Panc1 (cell line): ENCODE results near the gene QARS1. TPM values are rescaled to one million over a fixed set of nuclear protein-coding genes. Genes with fewer than 3 reads are reported as not detected.

Experiments used
- ATAC-seq: fragments of 200-7000 bp; cut with Tn5 transposase; 2 replicates; pipeline ENCODE4 v1.9.1; 2020; ENCODE audit warnings: mild to moderate bottlenecking, moderate library complexity
- BruUV-seq: library from RNA; stranded (reverse); fragments of 400-500 nt; replicated peaks from 2 replicates; lab custom pipeline; 2021; lab: Mats Ljungman, UMichigan
- CTCF ChIA-PET: fragments of 300-600 bp; sonication (Branson Sonifier 250); formaldehyde crosslinking; loops from one replicate; lab custom pipeline; 2022; ENCODE audit warnings: antibody characterized with exemption; lab: Charles Lee
- POLR2A ChIA-PET: fragments of 300-600 bp; sonication (Branson Sonifier 250); formaldehyde crosslinking; loops from one replicate; lab custom pipeline; 2022; ENCODE audit warnings: antibody characterized with exemption; lab: Charles Lee
- DNase-seq: peaks from one replicate; pipeline ENCODE4 v3.0.0-alpha.2; 2010; ENCODE audit warnings: low read depth, low spot score
- H3K27ac ChIP-seq: 2 replicates; pipeline ENCODE4 v1.5.1; 2011; ENCODE audit warnings: mild to moderate bottlenecking, low read length, inconsistent platforms
- H3K27me3 ChIP-seq: fragments of 200-500 bp; sonication (Bioruptor generic); 2 replicates; pipeline ENCODE4 v1.6.0; 2014; ENCODE audit warnings: low read length, inconsistent platforms; ENCODE audit not compliant: control insufficient read depth, insufficient read depth
- H3K36me3 ChIP-seq: fragments of 200-500 bp; sonication (Bioruptor generic); 2 replicates; pipeline ENCODE4 v1.5.1; 2014; ENCODE audit warnings: inconsistent platforms, mild to moderate bottlenecking, low read length, moderate library complexity; ENCODE audit not compliant: control insufficient read depth, insufficient read depth
- H3K4me1 ChIP-seq: 2 replicates; pipeline ENCODE4 v1.5.1; 2011; ENCODE audit warnings: inconsistent platforms, mild to moderate bottlenecking, low read length, moderate library complexity; ENCODE audit not compliant: control insufficient read depth, insufficient read depth
- H3K4me3 ChIP-seq, 2 experiments: 2 replicates each; pipeline ENCODE4 v1.5.1; 2011 to 2012; ENCODE audit warnings: low read depth in 2 of 2, low read length in 2 of 2, mild to moderate bottlenecking in 2 of 2, inconsistent platforms in 1 of 2, moderate library complexity in 1 of 2
- H3K9me3 ChIP-seq: fragments of 200-500 bp; sonication (Bioruptor generic); 2 replicates; pipeline ENCODE4 v1.5.1; 2014; ENCODE audit warnings: low read depth, mild to moderate bottlenecking, inconsistent platforms, low read length, moderate library complexity; ENCODE audit not compliant: control insufficient read depth, insufficient read depth
- POLR2AphosphoS5 ChIP-seq: IDR thresholded peaks from 2 replicates; pipeline ENCODE4 v1.6.1; 2012; ENCODE audit warnings: mild to moderate bottlenecking, low read depth, low read length, moderate library complexity
- SIN3A ChIP-seq: IDR thresholded peaks from 2 replicates; pipeline ENCODE4 v1.6.1; 2012; ENCODE audit warnings: low read depth, mild to moderate bottlenecking, low read length, moderate library complexity, borderline replicate concordance; ENCODE audit not compliant: insufficient read depth
- TCF7L2 ChIP-seq: IDR thresholded peaks from 2 replicates; pipeline ENCODE4 v1.6.1; 2011; ENCODE audit warnings: mild to moderate bottlenecking, low read depth, low read length, inconsistent platforms
- in situ Hi-C: cut with HindIII; loops from 2 replicates; pipeline ENCODE4 v1.10.0; 2016; ENCODE audit warnings: low sequenced_read_pairs, low pct_unique_long_range_greater_than_20kb
- intact Hi-C: fragments of 100-400 bp; cut with micrococcal nuclease; formaldehyde crosslinking; loops from one replicate; pipeline ENCODE4 v1.10.0; 2022; ENCODE audit not compliant: unreplicated experiment
- total RNA-seq: library from RNA; stranded (reverse); gene quantifications from one replicate; pipeline ENCODE4 v1.2.1, GENCODE V29; 2021; ENCODE audit not compliant: unreplicated experiment
- TF ChIP-seq, protein P1 (sequence below): fragments of 450-650 bp; IDR thresholded peaks from 2 replicates; pipeline ENCODE4 v1.5.1; 2017; ENCODE audit warnings: mild to moderate bottlenecking
- TF ChIP-seq, protein P2 (sequence below), 2 experiments: IDR thresholded peaks; 2 replicates each; pipeline ENCODE4 v1.6.1; 2011 to 2012; ENCODE audit warnings: low read depth in 2 of 2, control low read depth in 1 of 2, low read length in 1 of 2, mild to moderate bottlenecking in 1 of 2, moderate library complexity in 1 of 2; ENCODE audit not compliant: insufficient read depth in 1 of 2

QARS1 gene
- total RNA-seq, 1 experiment from 2014 or later = 186 TPM

DNA sequence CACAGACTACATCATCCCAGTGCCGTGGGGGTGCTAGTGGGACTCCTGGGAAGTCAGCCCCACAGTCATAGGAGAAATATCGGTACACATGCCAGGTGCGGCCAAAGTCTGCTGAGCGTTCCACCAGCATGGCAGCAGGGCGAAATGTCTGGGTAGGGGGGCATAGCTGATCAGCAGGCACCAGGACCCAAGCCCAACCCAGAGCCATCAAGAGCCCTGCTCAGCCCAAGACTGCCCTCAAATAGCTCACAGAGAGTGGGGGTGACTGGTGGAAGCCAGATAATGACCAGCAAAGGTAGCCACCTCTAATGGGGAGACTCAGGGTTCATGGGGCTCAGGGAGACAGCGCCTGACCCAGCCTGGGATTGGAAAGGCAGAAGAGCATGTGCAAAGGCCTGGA, 27.0 kb upstream of the QARS1 start:
- ATAC-seq = no peak
- TF ChIP-seq, protein P1, sequence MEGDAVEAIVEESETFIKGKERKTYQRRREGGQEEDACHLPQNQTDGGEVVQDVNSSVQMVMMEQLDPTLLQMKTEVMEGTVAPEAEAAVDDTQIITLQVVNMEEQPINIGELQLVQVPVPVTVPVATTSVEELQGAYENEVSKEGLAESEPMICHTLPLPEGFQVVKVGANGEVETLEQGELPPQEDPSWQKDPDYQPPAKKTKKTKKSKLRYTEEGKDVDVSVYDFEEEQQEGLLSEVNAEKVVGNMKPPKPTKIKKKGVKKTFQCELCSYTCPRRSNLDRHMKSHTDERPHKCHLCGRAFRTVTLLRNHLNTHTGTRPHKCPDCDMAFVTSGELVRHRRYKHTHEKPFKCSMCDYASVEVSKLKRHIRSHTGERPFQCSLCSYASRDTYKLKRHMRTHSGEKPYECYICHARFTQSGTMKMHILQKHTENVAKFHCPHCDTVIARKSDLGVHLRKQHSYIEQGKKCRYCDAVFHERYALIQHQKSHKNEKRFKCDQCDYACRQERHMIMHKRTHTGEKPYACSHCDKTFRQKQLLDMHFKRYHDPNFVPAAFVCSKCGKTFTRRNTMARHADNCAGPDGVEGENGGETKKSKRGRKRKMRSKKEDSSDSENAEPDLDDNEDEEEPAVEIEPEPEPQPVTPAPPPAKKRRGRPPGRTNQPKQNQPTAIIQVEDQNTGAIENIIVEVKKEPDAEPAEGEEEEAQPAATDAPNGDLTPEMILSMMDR = no peak
- TF ChIP-seq SIN3A (no peak), TCF7L2 (no peak)
- TF ChIP-seq, protein P2, sequence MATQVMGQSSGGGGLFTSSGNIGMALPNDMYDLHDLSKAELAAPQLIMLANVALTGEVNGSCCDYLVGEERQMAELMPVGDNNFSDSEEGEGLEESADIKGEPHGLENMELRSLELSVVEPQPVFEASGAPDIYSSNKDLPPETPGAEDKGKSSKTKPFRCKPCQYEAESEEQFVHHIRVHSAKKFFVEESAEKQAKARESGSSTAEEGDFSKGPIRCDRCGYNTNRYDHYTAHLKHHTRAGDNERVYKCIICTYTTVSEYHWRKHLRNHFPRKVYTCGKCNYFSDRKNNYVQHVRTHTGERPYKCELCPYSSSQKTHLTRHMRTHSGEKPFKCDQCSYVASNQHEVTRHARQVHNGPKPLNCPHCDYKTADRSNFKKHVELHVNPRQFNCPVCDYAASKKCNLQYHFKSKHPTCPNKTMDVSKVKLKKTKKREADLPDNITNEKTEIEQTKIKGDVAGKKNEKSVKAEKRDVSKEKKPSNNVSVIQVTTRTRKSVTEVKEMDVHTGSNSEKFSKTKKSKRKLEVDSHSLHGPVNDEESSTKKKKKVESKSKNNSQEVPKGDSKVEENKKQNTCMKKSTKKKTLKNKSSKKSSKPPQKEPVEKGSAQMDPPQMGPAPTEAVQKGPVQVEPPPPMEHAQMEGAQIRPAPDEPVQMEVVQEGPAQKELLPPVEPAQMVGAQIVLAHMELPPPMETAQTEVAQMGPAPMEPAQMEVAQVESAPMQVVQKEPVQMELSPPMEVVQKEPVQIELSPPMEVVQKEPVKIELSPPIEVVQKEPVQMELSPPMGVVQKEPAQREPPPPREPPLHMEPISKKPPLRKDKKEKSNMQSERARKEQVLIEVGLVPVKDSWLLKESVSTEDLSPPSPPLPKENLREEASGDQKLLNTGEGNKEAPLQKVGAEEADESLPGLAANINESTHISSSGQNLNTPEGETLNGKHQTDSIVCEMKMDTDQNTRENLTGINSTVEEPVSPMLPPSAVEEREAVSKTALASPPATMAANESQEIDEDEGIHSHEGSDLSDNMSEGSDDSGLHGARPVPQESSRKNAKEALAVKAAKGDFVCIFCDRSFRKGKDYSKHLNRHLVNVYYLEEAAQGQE (IDR thresholded peaks at IDR 0.05; ENCODE audit: insufficient read depth in 1 of 2, low read depth in 2 of 2, low read length in 1 of 2) = no peak

DNA sequence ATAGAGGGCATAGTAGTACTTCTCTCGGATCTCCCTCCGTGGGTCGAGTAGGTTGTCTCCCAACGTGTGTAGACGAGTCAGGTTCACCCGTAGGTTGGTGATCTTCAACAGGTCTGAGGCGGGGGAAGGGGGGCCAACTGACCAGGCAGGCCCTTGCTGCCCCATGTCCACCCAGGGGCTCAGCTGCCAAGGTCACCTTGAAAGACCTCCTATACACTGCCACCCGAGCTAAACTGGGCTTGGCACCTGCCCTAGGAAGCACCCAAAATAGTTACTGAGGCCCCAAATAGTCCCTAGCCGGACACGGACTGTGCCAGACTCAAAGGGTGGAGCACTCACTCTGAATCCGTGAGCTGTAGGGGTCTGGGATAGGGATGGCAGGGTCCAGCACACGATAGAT, 26.5 kb upstream of the QARS1 start:
- DNase-seq (no peak), ATAC-seq (no peak)
- BruUV-seq = no TSS peak
- H3K4me3 ChIP-seq = no peak overlapping the region
- in situ Hi-C loops = no loop called here
- CTCF ChIA-PET = no interaction called here
- peaks cover 12% of the 10 kb centered on the region for H3K4me1 ChIP-seq
- POLR2A ChIA-PET = no interaction called here
- intact Hi-C loops = no loop called here
- no peak for TF ChIP-seq POLR2AphosphoS5
- TF ChIP-seq, protein P2 (IDR thresholded peaks at IDR 0.05; ENCODE audit: insufficient read depth in 1 of 2, low read depth in 2 of 2, low read length in 1 of 2) = no peak
- TF ChIP-seq, protein P1 = no peak
- no peak for TF ChIP-seq SIN3A
- TF ChIP-seq TCF7L2 = no peak
- no peak overlapping the region for H3K27ac ChIP-seq
- no peaks in the 10 kb centered on the region for H3K27me3 ChIP-seq
- H3K36me3 ChIP-seq = no peaks in the 10 kb centered on the region; the same call in 1 of the 2 replicates
- H3K9me3 ChIP-seq = no peaks in the 10 kb centered on the region

More for the DNA sequence above, 27.0 kb upstream of the QARS1 start:
- no peaks in the 10 kb centered on the region; the same call in 1 of the 2 replicates for H3K36me3 ChIP-seq
- H3K27ac ChIP-seq = peak overlapping the region; percentile 91; the same call in 1 of the 2 replicates
- H3K9me3 ChIP-seq = no peaks in the 10 kb centered on the region
- DNase-seq = no peak
- in situ Hi-C loops (no loop called here), intact Hi-C loops (no loop called here)
- H3K4me3 ChIP-seq = peak overlapping the region; percentile 71 to 89
- BruUV-seq = no TSS peak
- ChIA-PET POLR2A (no interaction called here), CTCF (no interaction called here)
- H3K4me1 ChIP-seq = peaks cover 12% of the 10 kb centered on the region
- no peaks in the 10 kb centered on the region for H3K27me3 ChIP-seq
